AG10803 (cell line): ENCODE results near the gene LTB.

Experiments
- DNase-seq: peaks from one replicate; pipeline ENCODE4 v3.0.0; 2010; ENCODE audit warnings: low read depth
- H3K4me3 ChIP-seq: 2 replicates; pipeline ENCODE4 v1.5.1; 2011; ENCODE audit warnings: mild to moderate bottlenecking, low read length, control low read depth
- TF ChIP-seq, protein P1 (sequence below): conservative IDR thresholded peaks from 2 replicates; pipeline ENCODE4 v1.5.1; 2011; ENCODE audit warnings: mild to moderate bottlenecking, low read length, control low read depth, inconsistent platforms

LTB gene

GRCh38 chr6:31578184-31579118, 3.8 kb downstream of the LTB start:
- DNase-seq = no peak
- TF ChIP-seq, protein P1, sequence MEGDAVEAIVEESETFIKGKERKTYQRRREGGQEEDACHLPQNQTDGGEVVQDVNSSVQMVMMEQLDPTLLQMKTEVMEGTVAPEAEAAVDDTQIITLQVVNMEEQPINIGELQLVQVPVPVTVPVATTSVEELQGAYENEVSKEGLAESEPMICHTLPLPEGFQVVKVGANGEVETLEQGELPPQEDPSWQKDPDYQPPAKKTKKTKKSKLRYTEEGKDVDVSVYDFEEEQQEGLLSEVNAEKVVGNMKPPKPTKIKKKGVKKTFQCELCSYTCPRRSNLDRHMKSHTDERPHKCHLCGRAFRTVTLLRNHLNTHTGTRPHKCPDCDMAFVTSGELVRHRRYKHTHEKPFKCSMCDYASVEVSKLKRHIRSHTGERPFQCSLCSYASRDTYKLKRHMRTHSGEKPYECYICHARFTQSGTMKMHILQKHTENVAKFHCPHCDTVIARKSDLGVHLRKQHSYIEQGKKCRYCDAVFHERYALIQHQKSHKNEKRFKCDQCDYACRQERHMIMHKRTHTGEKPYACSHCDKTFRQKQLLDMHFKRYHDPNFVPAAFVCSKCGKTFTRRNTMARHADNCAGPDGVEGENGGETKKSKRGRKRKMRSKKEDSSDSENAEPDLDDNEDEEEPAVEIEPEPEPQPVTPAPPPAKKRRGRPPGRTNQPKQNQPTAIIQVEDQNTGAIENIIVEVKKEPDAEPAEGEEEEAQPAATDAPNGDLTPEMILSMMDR = no peak
- no peak overlapping the region for H3K4me3 ChIP-seq

GRCh38 chr6:31577579-31577966, 4.7 kb downstream of the LTB start:
- no peak for DNase-seq
- H3K4me3 ChIP-seq = no peak overlapping the region
- TF ChIP-seq, protein P1 = no peak

- TF ChIP-seq, protein P1 = no peak
- H3K4me3 ChIP-seq = no peak overlapping the region
- DNase-seq = no peak
These were observed 5.2 kb downstream of the LTB start for GRCh38 chr6:31576897-31577578.

DNA sequence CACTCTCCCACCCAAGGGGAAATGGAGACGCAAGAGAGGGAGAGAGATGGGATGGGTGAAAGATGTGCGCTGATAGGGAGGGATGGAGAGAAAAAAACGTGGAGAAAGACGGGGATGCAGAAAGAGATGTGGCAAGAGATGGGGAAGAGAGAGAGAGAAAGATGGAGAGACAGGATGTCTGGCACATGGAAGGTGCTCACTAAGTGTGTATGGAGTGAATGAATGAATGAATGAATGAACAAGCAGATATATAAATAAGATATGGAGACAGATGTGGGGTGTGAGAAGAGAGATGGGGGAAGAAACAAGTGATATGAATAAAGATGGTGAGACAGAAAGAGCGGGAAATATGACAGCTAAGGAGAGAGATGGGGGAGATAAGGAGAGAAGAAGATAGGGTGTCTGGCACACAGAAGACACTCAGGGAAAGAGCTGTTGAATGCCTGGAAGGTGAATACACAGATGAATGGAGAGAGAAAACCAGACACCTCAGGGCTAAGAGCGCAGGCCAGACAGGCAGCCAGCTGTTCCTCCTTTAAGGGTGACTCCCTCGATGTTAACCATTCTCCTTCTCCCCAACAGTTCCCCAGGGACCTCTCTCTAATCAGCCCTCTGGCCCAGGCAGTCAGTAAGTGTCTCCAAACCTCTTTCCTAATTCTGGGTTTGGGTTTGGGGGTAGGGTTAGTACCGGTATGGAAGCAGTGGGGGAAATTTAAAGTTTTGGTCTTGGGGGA, 6.1 kb downstream of the LTB start:
- TF ChIP-seq, protein P1 = no peak
- no peak for DNase-seq
- no peak overlapping the region for H3K4me3 ChIP-seq

GRCh38 chr6:31575335-31575901, 6.8 kb downstream of the LTB start, which contains the start of gene TNF:
TNF (plus strand) TSS chr6:31575565; CDS start chr6:31575742, 177 bp downstream.
- no peak within 1 kb of the TSS for H3K4me3 ChIP-seq
- no peak for DNase-seq
- TF ChIP-seq, protein P1 = no peak

DNA sequence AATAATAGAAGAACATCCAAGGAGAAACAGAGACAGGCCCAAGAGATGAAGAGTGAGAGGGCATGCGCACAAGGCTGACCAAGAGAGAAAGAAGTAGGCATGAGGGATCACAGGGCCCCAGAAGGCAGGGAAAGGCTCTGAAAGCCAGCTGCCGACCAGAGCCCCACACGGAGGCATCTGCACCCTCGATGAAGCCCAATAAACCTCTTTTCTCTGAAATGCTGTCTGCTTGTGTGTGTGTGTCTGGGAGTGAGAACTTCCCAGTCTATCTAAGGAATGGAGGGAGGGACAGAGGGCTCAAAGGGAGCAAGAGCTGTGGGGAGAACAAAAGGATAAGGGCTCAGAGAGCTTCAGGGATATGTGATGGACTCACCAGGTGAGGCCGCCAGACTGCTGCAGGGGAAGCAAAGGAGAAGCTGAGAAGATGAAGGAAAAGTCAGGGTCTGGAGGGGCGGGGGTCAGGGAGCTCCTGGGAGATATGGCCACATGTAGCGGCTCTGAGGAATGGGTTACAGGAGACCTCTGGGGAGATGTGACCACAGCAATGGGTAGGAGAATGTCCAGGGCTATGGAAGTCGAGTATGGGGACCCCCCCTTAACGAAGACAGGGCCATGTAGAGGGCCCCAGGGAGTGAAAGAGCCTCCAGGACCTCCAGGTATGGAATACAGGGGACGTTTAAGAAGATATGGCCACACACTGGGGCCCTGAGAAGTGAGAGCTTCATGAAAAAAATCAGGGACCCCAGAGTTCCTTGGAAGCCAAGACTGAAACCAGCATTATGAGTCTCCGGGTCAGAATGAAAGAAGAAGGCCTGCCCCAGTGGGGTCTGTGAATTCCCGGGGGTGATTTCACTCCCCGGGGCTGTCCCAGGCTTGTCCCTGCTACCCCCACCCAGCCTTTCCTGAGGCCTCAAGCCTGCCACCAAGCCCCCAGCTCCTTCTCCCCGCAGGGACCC, 7.8 kb downstream of the LTB start:
- DNase-seq = no peak
- no peak overlapping the region for H3K4me3 ChIP-seq
- TF ChIP-seq, protein P1 = no peak
